CD4-positive, alpha-beta memory T cell (primary cell): ENCODE measurements around the gene VASP. TPM values are rescaled to one million over a fixed set of nuclear protein-coding genes. Genes with fewer than 3 reads are reported as not detected.

Experiments
- CTCF ChIA-PET: fragments of 350-600 bp; sonication (Branson Sonifier 250); formaldehyde crosslinking; loops from one replicate; lab custom pipeline; 2021; ENCODE audit warnings: inconsistent platforms; ENCODE audit not compliant: partially characterized antibody; lab: Charles Lee
- POLR2A ChIA-PET: fragments of 350-600 bp; sonication (Branson Sonifier 250); formaldehyde crosslinking; loops from one replicate; lab custom pipeline; 2021; ENCODE audit not compliant: partially characterized antibody; lab: Charles Lee
- DNase-seq, 5 donors: peaks; one replicate each; pipeline versions ENCODE4 v3.0.0 to v3.0.0-alpha.2; 2020 to 2022; ENCODE audit warnings: mixed read lengths in 1 of 5
- H3K27ac ChIP-seq: one replicate; pipeline ENCODE4 v1.7.0; 2013; ENCODE audit warnings: low read depth, low read length
- H3K27me3 ChIP-seq: 2 replicates; pipeline ENCODE4 v1.7.0; 2013; ENCODE audit warnings: mild to moderate bottlenecking, low read length, moderate library complexity; ENCODE audit not compliant: insufficient read depth
- H3K36me3 ChIP-seq: 2 replicates; pipeline ENCODE4 v1.7.0; 2013; ENCODE audit warnings: mild to moderate bottlenecking, low read length, moderate library complexity; ENCODE audit not compliant: insufficient read depth
- H3K4me1 ChIP-seq: 2 replicates; pipeline ENCODE4 v1.7.0; 2013; ENCODE audit warnings: mild to moderate bottlenecking, low read length, moderate library complexity; ENCODE audit not compliant: insufficient read depth
- H3K4me3 ChIP-seq, 2 donors: one replicate each; pipeline ENCODE4 v1.7.0; 2013; ENCODE audit warnings: low read length in 2 of 2, mild to moderate bottlenecking in 1 of 2
- H3K9me3 ChIP-seq, 2 donors: one replicate each; pipeline ENCODE4 v1.7.0; 2013; ENCODE audit warnings: low read length in 2 of 2, control low read depth in 1 of 2; ENCODE audit not compliant: control insufficient read depth in 1 of 2
- H3K27ac Mint-ChIP-seq, 7 donors: one replicate each; pipeline ENCODE4 v1.8.0; 2020 to 2021; ENCODE audit warnings: mixed read lengths in 7 of 7, mild to moderate bottlenecking in 6 of 7, inconsistent platforms in 3 of 7, moderate library complexity in 3 of 7
- H3K27me3 Mint-ChIP-seq, 2 donors: one replicate each; pipeline ENCODE4 v1.8.0; 2020 to 2021; ENCODE audit warnings: mixed read lengths in 2 of 2
- H3K36me3 Mint-ChIP-seq, 2 donors: one replicate each; pipeline ENCODE4 v1.8.0; 2020 to 2021; ENCODE audit warnings: mixed read lengths in 2 of 2, inconsistent platforms in 1 of 2, mild to moderate bottlenecking in 1 of 2
- H3K4me1 Mint-ChIP-seq, 4 donors: one replicate each; pipeline ENCODE4 v1.8.0; 2020 to 2021; ENCODE audit warnings: mixed read lengths in 4 of 4, mild to moderate bottlenecking in 1 of 4
- H3K4me3 Mint-ChIP-seq, 8 donors: one replicate each; pipeline ENCODE4 v1.8.0; 2020 to 2021; ENCODE audit warnings: mixed read lengths in 8 of 8, mild to moderate bottlenecking in 7 of 8, moderate library complexity in 6 of 8, inconsistent platforms in 3 of 8
- H3K9me3 Mint-ChIP-seq, 8 donors: one replicate each; pipeline ENCODE4 v1.8.0; 2020 to 2021; ENCODE audit warnings: mixed read lengths in 8 of 8, mild to moderate bottlenecking in 5 of 8, inconsistent platforms in 3 of 8, moderate library complexity in 1 of 8
- intact Hi-C: fragments of 100-400 bp; cut with micrococcal nuclease; formaldehyde crosslinking; loops from one replicate; pipeline ENCODE4 v1.15.1; 2023
- polyA plus RNA-seq, 2 donors: library from polyadenylated mRNA; unstranded; fragments of 300-500 nt; fragmentation: Illumina TruSeq; gene quantifications; one replicate each; pipeline ENCODE4 v1.2.3, GENCODE V29; 2021
- total RNA-seq, 2 experiments: library from RNA; stranded (reverse); gene quantifications; one replicate each; pipeline ENCODE4 v1.2.3, GENCODE V29; 2021

VASP gene
- total and polyA plus RNA-seq, 4 experiments from 2014 or later = 49.1 to 92.8 (median 71.6) TPM

DNA sequence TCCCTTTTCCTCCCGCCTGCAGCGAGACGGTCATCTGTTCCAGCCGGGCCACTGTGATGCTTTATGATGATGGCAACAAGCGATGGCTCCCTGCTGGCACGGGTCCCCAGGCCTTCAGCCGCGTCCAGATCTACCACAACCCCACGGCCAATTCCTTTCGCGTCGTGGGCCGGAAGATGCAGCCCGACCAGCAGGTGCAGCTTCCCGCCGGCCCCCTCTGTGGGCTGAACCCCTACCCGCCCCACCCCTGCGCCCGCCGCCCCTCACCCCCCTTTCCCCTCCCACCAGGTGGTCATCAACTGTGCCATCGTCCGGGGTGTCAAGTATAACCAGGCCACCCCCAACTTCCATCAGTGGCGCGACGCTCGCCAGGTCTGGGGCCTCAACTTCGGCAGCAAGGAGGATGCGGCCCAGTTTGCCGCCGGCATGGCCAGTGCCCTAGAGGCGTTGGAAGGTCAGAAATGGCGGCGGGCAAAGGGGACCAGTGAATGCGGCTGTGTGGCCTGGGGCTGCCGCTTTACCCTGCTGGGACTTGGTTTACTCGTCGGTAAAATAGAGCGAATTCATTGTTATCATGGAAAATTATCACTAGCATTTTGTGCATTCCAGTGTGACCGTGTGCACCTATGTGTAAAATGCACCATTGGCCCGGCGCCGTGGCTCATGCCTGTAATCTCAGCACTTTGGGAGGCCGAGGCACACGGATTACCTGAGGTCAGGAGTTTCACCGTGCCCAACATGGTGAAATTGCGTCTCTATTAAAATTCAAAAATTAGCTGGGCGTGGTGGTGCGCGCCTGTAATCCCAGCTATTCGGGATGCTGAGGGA is 10.6 kb downstream of the VASP start:
- no peaks in the 10 kb centered on the region for H3K9me3 ChIP-seq
- no peak overlapping the region for H3K27ac ChIP-seq
- H3K36me3 ChIP-seq = peaks cover 20% of the 10 kb centered on the region
- peaks cover 10 to 41% of the 10 kb centered on the region in 2 donors for H3K36me3 Mint-ChIP-seq
- H3K27me3 Mint-ChIP-seq = no peaks in the 10 kb centered on the region
- peaks cover 34% of the 10 kb centered on the region for H3K4me1 ChIP-seq
- ChIA-PET CTCF (interaction anchor here (1.4 kb wide), 1 partner anchor 19 kb away, joined by 3 read pairs; the partner anchor contains the start of gene PPM1N), POLR2A (interaction anchor here (1.1 kb wide), 1 partner anchor 10 kb away, joined by 3 read pairs; no protein-coding TSS in a partner anchor)
- H3K27me3 ChIP-seq = no peaks in the 10 kb centered on the region
- H3K27ac Mint-ChIP-seq = peak overlapping the region in 3 of 7 donors; percentile 24 to 68 (median 35)
- intact Hi-C loops = no loop called here
- H3K4me3 Mint-ChIP-seq = no peak overlapping the region
- H3K9me3 Mint-ChIP-seq = no peaks in the 10 kb centered on the region
- peaks cover 19 to 36% (median 29%) of the 10 kb centered on the region in 4 donors for H3K4me1 Mint-ChIP-seq
- DNase-seq = no peak
- no peak overlapping the region for H3K4me3 ChIP-seq

DNA sequence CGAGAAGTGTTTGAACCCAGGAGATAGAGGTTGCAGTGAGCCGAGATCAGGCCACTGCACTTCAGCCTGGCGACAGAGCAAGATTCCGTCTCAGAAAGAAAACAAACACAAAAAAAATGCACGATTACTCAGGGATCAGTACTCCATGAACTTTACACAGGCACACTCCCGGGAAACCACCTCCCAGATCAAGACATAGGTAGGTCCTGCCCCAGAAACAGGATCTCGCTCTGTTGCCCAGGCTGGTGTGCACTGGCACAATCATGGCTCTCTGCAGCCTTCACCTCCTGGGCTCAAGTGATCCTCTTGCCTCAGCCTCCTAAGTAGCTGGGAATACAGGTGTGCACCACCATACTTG is 11.2 kb downstream of the VASP start:
- Histone ChIP-seq H3K9me3 (no peaks in the 10 kb centered on the region), H3K27ac (no peak overlapping the region), H3K4me3 (no peak overlapping the region), H3K36me3 (peaks cover 20% of the 10 kb centered on the region), H3K27me3 (no peaks in the 10 kb centered on the region), H3K4me1 (peaks cover 29% of the 10 kb centered on the region)
- no peaks in the 10 kb centered on the region for H3K9me3 Mint-ChIP-seq
- H3K4me1 Mint-ChIP-seq = peaks cover 16 to 35% (median 26%) of the 10 kb centered on the region in 4 donors
- no peaks in the 10 kb centered on the region for H3K27me3 Mint-ChIP-seq
- no peak overlapping the region for H3K4me3 Mint-ChIP-seq
- H3K36me3 Mint-ChIP-seq = peaks cover 11 to 44% of the 10 kb centered on the region in 2 donors
- peak overlapping the region in 2 of 7 donors; percentile 41 to 68 for H3K27ac Mint-ChIP-seq
- ChIA-PET CTCF (interaction anchor here (1.4 kb wide), 2 partner anchors 20 to 39 kb away, joined by 3 to 5 read pairs; partner anchors contain the start of gene PPM1N), POLR2A (interaction anchor here (1.1 kb wide), 1 partner anchor 10 kb away, joined by 3 read pairs; no protein-coding TSS in a partner anchor)
- no peak for DNase-seq
- intact Hi-C loops = no loop called here

- H3K4me3 ChIP-seq = no peak overlapping the region
- H3K4me1 ChIP-seq = peaks cover 3% of the 10 kb centered on the region
- peaks cover 23 to 61% of the 10 kb centered on the region in 2 donors for H3K36me3 Mint-ChIP-seq
Observed at GRCh38 chr19:45522010-45522941, 15.0 kb downstream of the VASP start.

GRCh38 chr19:45523642-45524256 is 16.5 kb downstream of the VASP start:
- Histone ChIP-seq H3K4me1 (peaks cover 3% of the 10 kb centered on the region), H3K27ac (no peak overlapping the region), H3K4me3 (no peak overlapping the region), H3K9me3 (no peaks in the 10 kb centered on the region), H3K27me3 (no peaks in the 10 kb centered on the region), H3K36me3 (peaks cover 38% of the 10 kb centered on the region)
- Mint-ChIP-seq H3K4me1 (peaks cover 7 to 21% (median 11%) of the 10 kb centered on the region in 4 donors), H3K36me3 (peaks cover 16 to 61% of the 10 kb centered on the region in 2 donors), H3K4me3 (no peak overlapping the region), H3K9me3 (no peaks in the 10 kb centered on the region), H3K27me3 (peaks cover 0 to 2% of the 10 kb centered on the region in 2 donors), H3K27ac (peak overlapping the region; percentile 77 to 87 (median 82))
- ChIA-PET CTCF (interaction anchor here (0.8 to 1.1 kb wide), 4 partner anchors 8 to 157 kb away, joined by 3 to 5 read pairs (median 4); no protein-coding TSS in a partner anchor), POLR2A (interaction anchor here (1.5 kb wide), 1 partner anchor 118 kb away, joined by 4 read pairs; no protein-coding TSS in a partner anchor)
- intact Hi-C loops = loop anchor here (1.0 kb wide), 3 partner anchors 17 to 158 kb away; no protein-coding TSS in a partner anchor
- DNase-seq = peak; percentile 81 to 83 (median 82)

More at GRCh38 chr19:45522010-45522941, 15.0 kb downstream of the VASP start:
- no peaks in the 10 kb centered on the region for H3K27me3 ChIP-seq
- DNase-seq = no peak
- intact Hi-C loops = no loop called here
- no peak overlapping the region for H3K4me3 Mint-ChIP-seq
- H3K4me1 Mint-ChIP-seq = peaks cover 5 to 11% (median 7%) of the 10 kb centered on the region in 4 donors
- H3K27ac ChIP-seq = no peak overlapping the region
- H3K27ac Mint-ChIP-seq = peak overlapping the region in 3 of 7 donors; percentile 17 to 30 (median 19)
- ChIA-PET POLR2A (interaction anchor here (0.5 to 1.4 kb wide), 4 partner anchors 14 to 120 kb away, joined by 3 to 5 read pairs (median 4); no protein-coding TSS in a partner anchor), CTCF (interaction anchor here (0.7 to 1.6 kb wide), 3 partner anchors 14 to 120 kb away, joined by 3 to 5 read pairs (median 3); no protein-coding TSS in a partner anchor)
- H3K27me3 Mint-ChIP-seq = no peaks in the 10 kb centered on the region
- H3K9me3 ChIP-seq = no peaks in the 10 kb centered on the region
- H3K9me3 Mint-ChIP-seq = no peaks in the 10 kb centered on the region
- peaks cover 40% of the 10 kb centered on the region for H3K36me3 ChIP-seq

- H3K27ac ChIP-seq = no peak overlapping the region
- H3K27me3 Mint-ChIP-seq = peaks cover 0 to 2% of the 10 kb centered on the region in 2 donors
- intact Hi-C loops = no loop called here
- POLR2A ChIA-PET = interaction anchor here (1.5 kb wide), 1 partner anchor 118 kb away, joined by 4 read pairs; no protein-coding TSS in a partner anchor
- peak overlapping the region in 1 of 7 donors; percentile 84 for H3K27ac Mint-ChIP-seq
- H3K4me3 Mint-ChIP-seq = no peak overlapping the region
- peaks cover 16 to 61% of the 10 kb centered on the region in 2 donors for H3K36me3 Mint-ChIP-seq
- no peak overlapping the region for H3K4me3 ChIP-seq
- peaks cover 9% of the 10 kb centered on the region for H3K4me1 ChIP-seq
- no peaks in the 10 kb centered on the region for H3K9me3 Mint-ChIP-seq
- CTCF ChIA-PET = interaction anchor here (0.8 to 1.1 kb wide), 4 partner anchors 9 to 156 kb away, joined by 3 to 5 read pairs (median 4); no protein-coding TSS in a partner anchor
- peaks cover 7 to 21% (median 15%) of the 10 kb centered on the region in 4 donors for H3K4me1 Mint-ChIP-seq
- no peaks in the 10 kb centered on the region for H3K27me3 ChIP-seq
- H3K36me3 ChIP-seq = peaks cover 38% of the 10 kb centered on the region
- DNase-seq = no peak
- no peaks in the 10 kb centered on the region for H3K9me3 ChIP-seq
Observed at GRCh38 chr19:45524575-45525129, 17.4 kb downstream of the VASP start.

DNA sequence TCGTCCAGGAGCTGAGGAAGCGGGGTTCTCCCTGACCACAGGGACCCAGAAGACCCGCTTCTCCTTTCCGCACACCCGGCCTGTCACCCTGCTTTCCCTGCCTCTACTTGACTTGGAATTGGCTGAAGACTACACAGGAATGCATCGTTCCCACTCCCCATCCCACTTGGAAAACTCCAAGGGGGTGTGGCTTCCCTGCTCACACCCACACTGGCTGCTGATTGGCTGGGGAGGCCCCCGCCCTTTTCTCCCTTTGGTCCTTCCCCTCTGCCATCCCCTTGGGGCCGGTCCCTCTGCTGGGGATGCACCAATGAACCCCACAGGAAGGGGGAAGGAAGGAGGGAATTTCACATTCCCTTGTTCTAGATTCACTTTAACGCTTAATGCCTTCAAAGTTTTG is 18.9 kb downstream of the VASP start:
- Histone ChIP-seq H3K4me1 (peaks cover 9% of the 10 kb centered on the region), H3K27me3 (no peaks in the 10 kb centered on the region), H3K4me3 (no peak overlapping the region), H3K27ac (no peak overlapping the region), H3K36me3 (peaks cover 26% of the 10 kb centered on the region), H3K9me3 (no peaks in the 10 kb centered on the region)
- H3K4me1 Mint-ChIP-seq = peaks cover 7 to 21% (median 15%) of the 10 kb centered on the region in 4 donors
- no peak overlapping the region for H3K4me3 Mint-ChIP-seq
- H3K9me3 Mint-ChIP-seq = peaks cover 0 to 2% (median 0%) of the 10 kb centered on the region in 8 donors
- peaks cover 16 to 50% of the 10 kb centered on the region in 2 donors for H3K36me3 Mint-ChIP-seq
- DNase-seq = no peak
- CTCF ChIA-PET = interaction anchor here (1.0 to 2.3 kb wide), 3 partner anchors 11 to 117 kb away, joined by 3 to 7 read pairs (median 4); no protein-coding TSS in a partner anchor
- peak overlapping the region in 3 of 7 donors; percentile 35 to 80 (median 46) for H3K27ac Mint-ChIP-seq
- intact Hi-C loops = no loop called here
- H3K27me3 Mint-ChIP-seq = peaks cover 0 to 2% of the 10 kb centered on the region in 2 donors
- POLR2A ChIA-PET = interaction anchor here (0.6 kb wide), 1 partner anchor 111 kb away, joined by 3 read pairs; no protein-coding TSS in a partner anchor
